HEK293T (cell line): Measurements from ENCODE around the gene AMN.

Experiments used
- CTCF ChIA-PET: fragments of 350-600 bp; formaldehyde crosslinking; extraction: SDS; loops from one replicate; lab custom pipeline; 2021; ENCODE audit warnings: antibody characterized with exemption, inconsistent platforms; lab: Yijun Ruan, JAX
- POLR2A ChIA-PET: fragments of 350-600 bp; formaldehyde crosslinking; extraction: SDS; loops from one replicate; lab custom pipeline; 2020; ENCODE audit warnings: antibody characterized with exemption, inconsistent platforms; lab: Yijun Ruan, JAX
- DNase-seq: peaks from one replicate; pipeline ENCODE4 v3.0.0; 2012; ENCODE audit warnings: mixed read lengths; ENCODE audit errors: extremely low spot score
- ARNT ChIP-seq: fragments of 450-650 bp; IDR thresholded peaks from 2 replicates; pipeline ENCODE4 v1.6.1; 2017; ENCODE audit warnings: mild to moderate bottlenecking
- BHLHE40 ChIP-seq: fragments of 450-650 bp; IDR thresholded peaks from 2 replicates; pipeline ENCODE4 v1.6.1; 2016; ENCODE audit warnings: mild to moderate bottlenecking, moderate library complexity, borderline replicate concordance
- CTBP1 ChIP-seq: fragments of 450-650 bp; IDR thresholded peaks from 2 replicates; pipeline ENCODE4 v1.6.1; 2016; ENCODE audit warnings: borderline replicate concordance
- ELF4 ChIP-seq: fragments of 450-650 bp; IDR thresholded peaks from 2 replicates; pipeline ENCODE4 v1.6.1; 2017; ENCODE audit warnings: antibody characterized with exemption
- FOXA1 ChIP-seq: fragments of 450-650 bp; IDR thresholded peaks from 2 replicates; pipeline ENCODE4 v1.6.1; 2016; ENCODE audit warnings: mild to moderate bottlenecking
- FOXK2 ChIP-seq: fragments of 450-650 bp; IDR thresholded peaks from 2 replicates; pipeline ENCODE4 v1.6.1; 2016; ENCODE audit warnings: mild to moderate bottlenecking
- FOXM1 ChIP-seq: fragments of 450-650 bp; IDR thresholded peaks from 2 replicates; pipeline ENCODE4 v1.6.1; 2017; ENCODE audit warnings: mild to moderate bottlenecking, borderline replicate concordance
- HDGF ChIP-seq: fragments of 450-650 bp; IDR thresholded peaks from 2 replicates; pipeline ENCODE4 v1.6.1; 2017; ENCODE audit warnings: antibody characterized with exemption, borderline replicate concordance
- L3MBTL2 ChIP-seq: fragments of 450-650 bp; conservative IDR thresholded peaks from 2 replicates; pipeline ENCODE4 v1.6.1; 2016; ENCODE audit warnings: mild to moderate bottlenecking
- LEF1 ChIP-seq: fragments of 450-650 bp; IDR thresholded peaks from 2 replicates; pipeline ENCODE4 v1.6.1; 2017; ENCODE audit warnings: mild to moderate bottlenecking, borderline replicate concordance
- NFRKB ChIP-seq: fragments of 450-650 bp; IDR thresholded peaks from 2 replicates; pipeline ENCODE4 v1.6.1; 2016; ENCODE audit warnings: mild to moderate bottlenecking, moderate library complexity
- SP1 ChIP-seq: fragments of 450-650 bp; IDR thresholded peaks from 2 replicates; pipeline ENCODE4 v1.6.1; 2017
- SUZ12 ChIP-seq: fragments of 450-650 bp; IDR thresholded peaks from 2 replicates; pipeline ENCODE4 v1.6.1; 2016; ENCODE audit warnings: mild to moderate bottlenecking
- TARDBP ChIP-seq: fragments of 450-650 bp; IDR thresholded peaks from 2 replicates; pipeline ENCODE4 v1.6.1; 2016
- ZNF384 ChIP-seq: fragments of 450-650 bp; IDR thresholded peaks from 2 replicates; pipeline ENCODE4 v1.6.1; 2016
- TF ChIP-seq, protein P1 (sequence below): fragments of 450-650 bp; IDR thresholded peaks from 2 replicates; pipeline ENCODE4 v1.6.1; 2016

The AMN gene

DNA sequence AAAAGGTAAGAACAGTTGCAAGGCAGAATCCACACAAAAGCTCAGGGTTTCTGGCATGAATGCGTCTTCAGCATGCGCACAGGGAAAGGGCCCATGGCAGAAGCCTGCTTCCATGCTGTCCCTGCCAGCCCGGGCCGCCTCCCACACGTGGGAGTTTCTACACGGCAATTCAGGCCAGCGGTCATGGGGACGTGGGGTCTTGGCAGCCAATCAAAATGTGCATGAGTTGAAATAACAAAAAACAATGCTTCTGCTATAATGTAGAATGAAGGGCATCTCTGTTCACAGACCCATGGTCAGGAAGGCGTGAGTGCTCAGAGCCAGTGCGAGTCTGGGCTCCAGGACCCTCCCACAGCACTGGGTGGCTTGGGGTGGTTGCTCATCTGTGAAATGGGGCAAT, 28.6 kb downstream of the AMN start:
- CTCF ChIA-PET = no interaction called here
- DNase-seq = no peak
- POLR2A ChIA-PET = no interaction called here
- TF ChIP-seq FOXA1 = no peak
- TF ChIP-seq L3MBTL2 = no peak
- TF ChIP-seq SUZ12 = no peak
- TF ChIP-seq ELF4 = no peak
- TF ChIP-seq CTBP1 = no peak
- TF ChIP-seq HDGF = no peak
- TF ChIP-seq BHLHE40 = no peak
- TF ChIP-seq LEF1 = no peak
- no peak for TF ChIP-seq ZNF384
- no peak for TF ChIP-seq FOXM1
- TF ChIP-seq SP1 = no peak
- no peak for TF ChIP-seq NFRKB
- TF ChIP-seq, protein P1, sequence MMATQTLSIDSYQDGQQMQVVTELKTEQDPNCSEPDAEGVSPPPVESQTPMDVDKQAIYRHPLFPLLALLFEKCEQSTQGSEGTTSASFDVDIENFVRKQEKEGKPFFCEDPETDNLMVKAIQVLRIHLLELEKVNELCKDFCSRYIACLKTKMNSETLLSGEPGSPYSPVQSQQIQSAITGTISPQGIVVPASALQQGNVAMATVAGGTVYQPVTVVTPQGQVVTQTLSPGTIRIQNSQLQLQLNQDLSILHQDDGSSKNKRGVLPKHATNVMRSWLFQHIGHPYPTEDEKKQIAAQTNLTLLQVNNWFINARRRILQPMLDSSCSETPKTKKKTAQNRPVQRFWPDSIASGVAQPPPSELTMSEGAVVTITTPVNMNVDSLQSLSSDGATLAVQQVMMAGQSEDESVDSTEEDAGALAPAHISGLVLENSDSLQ = no peak
- no peak for TF ChIP-seq TARDBP
- no peak for TF ChIP-seq FOXK2
- TF ChIP-seq ARNT = no peak

DNA sequence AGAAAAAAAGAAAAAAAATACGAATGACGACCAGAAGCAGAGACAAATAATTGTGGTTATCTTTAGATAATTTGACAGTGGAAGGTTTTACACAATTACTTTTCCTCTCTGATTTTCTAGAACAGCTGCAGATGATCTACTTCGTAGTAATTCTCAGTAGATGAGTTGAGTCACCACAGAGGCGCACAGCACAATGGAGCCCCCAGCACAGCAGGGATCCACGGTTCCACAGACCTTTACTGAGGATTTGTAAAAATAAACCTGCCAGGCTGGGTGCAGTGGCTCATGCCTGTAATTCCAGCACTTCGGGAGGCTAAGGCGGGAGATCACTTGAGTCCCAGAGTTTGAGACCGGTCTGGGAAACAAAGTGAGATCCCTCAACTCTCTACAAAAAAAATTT, 29.3 kb downstream of the AMN start:
- TF ChIP-seq SP1 = no peak
- TF ChIP-seq ZNF384 = no peak
- TF ChIP-seq L3MBTL2 = no peak
- no peak for TF ChIP-seq LEF1
- no peak for TF ChIP-seq ELF4
- no peak for TF ChIP-seq FOXA1
- no peak for TF ChIP-seq SUZ12
- no peak for TF ChIP-seq HDGF
- TF ChIP-seq, protein P1 = no peak
- ChIA-PET CTCF (no interaction called here), POLR2A (no interaction called here)
- DNase-seq = no peak

DNA sequence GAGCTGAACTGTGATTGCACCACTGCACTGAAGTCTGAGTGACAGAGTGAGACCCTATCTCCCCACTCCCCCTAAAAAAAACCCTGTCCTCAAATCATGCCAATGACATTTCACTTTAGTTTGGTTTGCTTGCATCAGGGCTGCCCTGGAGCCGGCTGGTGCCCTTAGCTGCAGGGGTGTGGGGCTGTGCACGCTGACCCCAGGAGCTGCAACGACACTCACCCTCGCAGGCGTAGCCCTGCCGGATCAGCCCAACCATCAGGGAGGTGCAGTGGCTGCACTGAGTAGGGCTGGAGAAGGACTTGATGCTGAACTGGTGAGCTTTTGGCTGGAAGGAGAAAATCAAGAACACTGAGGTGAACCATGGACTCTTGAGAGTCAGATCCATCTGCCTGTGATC, 29.8 kb downstream of the AMN start:
- ChIA-PET CTCF (no interaction called here), POLR2A (no interaction called here)
- TF ChIP-seq FOXM1 (no peak), SP1 (no peak), TARDBP (no peak)
- DNase-seq = no peak

DNA sequence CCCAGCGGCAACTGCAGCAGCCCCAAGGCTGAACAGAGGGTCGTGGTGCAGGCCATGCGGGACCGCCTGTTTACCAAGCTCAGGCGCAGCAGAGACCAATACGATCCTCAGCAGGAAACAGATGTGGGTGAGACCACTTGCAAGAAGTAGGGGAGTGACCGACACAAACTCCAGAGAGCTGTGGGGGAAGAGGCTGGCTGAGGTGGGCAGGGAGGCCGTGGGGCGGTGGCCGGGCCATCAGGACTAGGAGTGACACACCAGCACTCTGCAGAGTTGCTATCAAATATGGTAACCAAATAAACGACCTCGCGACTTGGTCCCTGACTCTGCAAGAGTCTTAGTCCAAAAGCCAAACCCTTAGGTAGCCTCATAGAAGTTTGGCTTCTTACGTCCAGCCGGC, 30.6 kb downstream of the AMN start:
- CTCF ChIA-PET = no interaction called here
- POLR2A ChIA-PET = no interaction called here
- no peak for DNase-seq
- no peak for TF ChIP-seq NFRKB
- TF ChIP-seq HDGF = no peak
- TF ChIP-seq, protein P1 = no peak
- TF ChIP-seq CTBP1 = no peak
- no peak for TF ChIP-seq TARDBP
- TF ChIP-seq ELF4 = no peak
- no peak for TF ChIP-seq SUZ12
- no peak for TF ChIP-seq FOXA1

DNA sequence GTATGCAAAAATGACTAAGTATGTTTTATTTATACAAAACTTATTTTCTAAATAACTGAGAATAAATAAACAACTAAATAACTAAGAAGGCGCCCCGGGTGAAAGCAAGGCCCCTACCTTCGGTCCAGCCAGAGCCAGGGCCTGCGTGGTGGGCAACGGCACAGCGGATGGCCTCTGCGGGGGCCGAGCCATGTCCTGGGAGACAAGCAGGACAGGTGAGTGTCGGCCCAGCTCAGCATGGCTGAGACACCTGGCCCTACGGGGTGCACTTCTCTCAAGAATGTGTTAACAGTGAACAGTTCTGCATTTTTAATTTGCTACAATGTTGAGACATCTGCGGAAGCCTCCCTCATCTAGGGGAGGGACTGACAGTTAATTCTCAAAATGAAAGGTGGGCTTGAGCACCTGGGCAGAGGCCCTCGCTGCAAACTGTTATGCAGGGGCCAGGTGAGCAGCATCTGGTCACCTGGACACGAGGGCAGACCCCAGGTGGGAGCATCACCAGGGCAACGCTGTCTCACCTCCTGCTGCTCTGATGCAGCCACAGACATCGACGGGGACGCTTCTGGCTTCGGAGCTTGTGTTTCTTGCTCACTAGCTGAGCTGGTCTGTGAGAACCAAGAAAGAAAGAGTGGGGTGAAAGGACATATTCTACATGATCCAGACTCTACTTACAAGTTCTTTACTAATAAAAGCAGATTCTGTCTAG, 31.8 kb downstream of the AMN start:
- ChIA-PET POLR2A (no interaction called here), CTCF (no interaction called here)
- no peak for DNase-seq
- TF ChIP-seq L3MBTL2 = no peak
- TF ChIP-seq, protein P1 = no peak
- TF ChIP-seq HDGF = no peak
- no peak for TF ChIP-seq ZNF384
- TF ChIP-seq NFRKB = no peak
- no peak for TF ChIP-seq LEF1
- TF ChIP-seq SUZ12 = no peak
- TF ChIP-seq FOXK2 = no peak
- TF ChIP-seq ELF4 = no peak
- TF ChIP-seq TARDBP = no peak
- TF ChIP-seq CTBP1 = no peak

DNA sequence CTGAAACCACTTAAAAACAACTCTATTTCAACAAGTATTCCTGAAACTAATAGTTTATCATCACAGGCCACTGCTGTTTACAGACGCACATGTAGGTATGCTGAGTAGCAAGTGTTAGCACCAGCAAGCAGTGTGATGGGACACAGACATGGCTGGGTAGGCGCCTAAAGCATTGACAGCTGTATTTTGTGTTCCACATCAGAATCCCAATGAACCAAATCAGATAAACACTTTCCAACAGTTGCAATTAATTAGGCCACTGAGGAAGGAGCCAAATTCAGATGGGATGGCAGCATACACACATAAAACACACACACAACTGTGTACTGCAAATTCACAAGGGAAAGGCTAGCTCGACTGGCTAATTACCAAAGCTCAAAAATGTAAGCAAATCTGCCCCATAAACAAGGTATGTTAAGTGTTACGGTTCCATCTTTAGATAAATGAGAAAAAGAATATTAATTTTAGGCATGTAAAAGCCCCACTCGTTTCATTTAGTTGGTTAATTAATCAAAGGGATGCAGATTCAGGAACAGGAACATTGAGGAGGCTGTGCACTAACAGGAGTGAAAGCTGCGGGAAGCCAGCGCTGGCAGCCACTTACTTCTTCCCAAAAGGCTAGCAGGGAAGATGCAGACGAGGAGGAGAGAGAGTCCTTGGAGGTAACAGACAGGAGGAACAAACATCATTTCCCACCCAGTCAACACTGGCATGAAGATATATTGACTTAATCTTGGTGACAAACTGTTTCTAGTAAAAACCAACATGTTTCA, 33.4 kb downstream of the AMN start:
- ChIA-PET CTCF (no interaction called here), POLR2A (no interaction called here)
- TF ChIP-seq BHLHE40 (no peak), ZNF384 (no peak), ELF4 (no peak), FOXK2 (no peak), FOXA1 (no peak), L3MBTL2 (no peak), ARNT (no peak), FOXM1 (no peak), LEF1 (no peak), NFRKB (no peak), TARDBP (no peak), SP1 (no peak)
- TF ChIP-seq, protein P1 = no peak
- no peak for DNase-seq
